Astrocyte of the hippocampus (primary cell): ENCODE results near the gene AGPAT2.

Source experiments
- DNase-seq: peaks from one replicate; pipeline ENCODE4 v3.0.0; 2011; ENCODE audit warnings: low read depth, low spot score

Gene AGPAT2

GRCh38 chr9:136661641-136662325 lies 25.5 kb downstream of the AGPAT2 start:
- no peak for DNase-seq

- DNase-seq = no peak
Measured at GRCh38 chr9:136660971-136661550, 26.2 kb downstream of the AGPAT2 start.

GRCh38 chr9:136659861-136660784 lies 27.1 kb downstream of the AGPAT2 start:
- no peak for DNase-seq

GRCh38 chr9:136658849-136659535 lies 28.3 kb downstream of the AGPAT2 start:
- DNase-seq = no peak

- DNase-seq = no peak
Measured at GRCh38 chr9:136657974-136658848, 29.0 kb downstream of the AGPAT2 start.

- DNase-seq = no peak
Measured at GRCh38 chr9:136656795-136657611, 30.3 kb downstream of the AGPAT2 start.

- DNase-seq = no peak
Measured at GRCh38 chr9:136656183-136656738, 31.0 kb downstream of the AGPAT2 start.

GRCh38 chr9:136655536-136656182 lies 31.6 kb downstream of the AGPAT2 start:
- DNase-seq = no peak

GRCh38 chr9:136654820-136655535 lies 32.3 kb downstream of the AGPAT2 start:
- no peak for DNase-seq

- DNase-seq = no peak
Measured at GRCh38 chr9:136653323-136654079, 33.8 kb downstream of the AGPAT2 start.

- no peak for DNase-seq
Measured at GRCh38 chr9:136651860-136652259, 35.4 kb downstream of the AGPAT2 start.

- no peak for DNase-seq
Measured at GRCh38 chr9:136650648-136651047, 36.6 kb downstream of the AGPAT2 start.

GRCh38 chr9:136650021-136650420 lies 37.2 kb downstream of the AGPAT2 start:
- DNase-seq = no peak

GRCh38 chr9:136648751-136649150 lies 38.5 kb downstream of the AGPAT2 start:
- DNase-seq = no peak

- DNase-seq = no peak
Measured at GRCh38 chr9:136646827-136647711, 40.2 kb downstream of the AGPAT2 start.

GRCh38 chr9:136645903-136646754 lies 41.1 kb downstream of the AGPAT2 start:
- no peak for DNase-seq
